Lung (tissue), 12 donors: ENCODE results near the gene DYRK1A. TPM values are rescaled to one million over a fixed set of nuclear protein-coding genes. Genes with fewer than 3 reads are reported as not detected.

Source experiments
- ATAC-seq: fragments of 200-7000 bp; cut with Tn5 transposase; one replicate; pipeline ENCODE4 v1.9.1; 2020; ENCODE audit warnings: moderate number of reproducible peaks; ENCODE audit not compliant: insufficient read depth, low FRiP score
- DNase-seq, 3 donors: peaks; one replicate each; pipeline ENCODE4 v3.0.0-alpha.2; 2013 to 2017
- H3K27ac ChIP-seq, 2 donors: one replicate each; pipeline ENCODE4 v1.5.1; 2013; ENCODE audit warnings: mild to moderate bottlenecking in 2 of 2, moderate library complexity in 2 of 2, control low read depth in 1 of 2, inconsistent platforms in 1 of 2, low read depth in 1 of 2, low read length in 1 of 2
- H3K27me3 ChIP-seq, 3 donors: one replicate each; pipeline ENCODE4 v1.5.1; 2013; ENCODE audit warnings: low read length in 2 of 3; ENCODE audit not compliant: control insufficient read depth in 3 of 3, insufficient read depth in 3 of 3
- H3K36me3 ChIP-seq, 4 donors: one replicate each; pipeline ENCODE4 v1.5.1; 2013; ENCODE audit warnings: low read length in 4 of 4, mild to moderate bottlenecking in 1 of 4, moderate library complexity in 1 of 4; ENCODE audit not compliant: control insufficient read depth in 4 of 4, insufficient read depth in 4 of 4
- H3K4me1 ChIP-seq, 5 donors: one replicate each; pipeline ENCODE4 v1.5.1; 2013; ENCODE audit warnings: low read length in 5 of 5, mild to moderate bottlenecking in 2 of 5, moderate library complexity in 1 of 5; ENCODE audit not compliant: control insufficient read depth in 5 of 5, insufficient read depth in 5 of 5
- H3K4me3 ChIP-seq: one replicate; pipeline ENCODE4 v1.5.1; 2013; ENCODE audit warnings: mild to moderate bottlenecking, control low read depth, moderate library complexity
- H3K9ac ChIP-seq, 2 donors: one replicate each; pipeline ENCODE4 v1.5.1; 2013; ENCODE audit warnings: low read length in 2 of 2, control low read depth in 1 of 2; ENCODE audit not compliant: insufficient read depth in 1 of 2
- H3K9me3 ChIP-seq, 4 donors: one replicate each; pipeline ENCODE4 v1.5.1; 2013; ENCODE audit warnings: low read length in 3 of 4, mild to moderate bottlenecking in 1 of 4, moderate library complexity in 1 of 4; ENCODE audit not compliant: control insufficient read depth in 4 of 4, insufficient read depth in 3 of 4
- WGBS, 2 donors: extraction: QIAGEN DNeasy Blood & Tissue Kit; methylation state at CpG; one replicate each; pipeline ENCODE4 v1.1.7; 2013; 5-methylcytosine and 5-hydroxymethylcytosine counted together
- polyA plus RNA-seq, 2 donors: library from polyadenylated mRNA; stranded (reverse); fragments of 200-250 nt; gene quantifications; one replicate each; pipeline ENCODE4 v1.2.1, GENCODE V29; 2013
- total RNA-seq, 2 donors: library from RNA; depleted of rRNA in 1 of 2; stranded (reverse); fragments of >200 nt in 1 of 2; gene quantifications; one replicate each; pipeline ENCODE4 v1.2.1, GENCODE V29; 2014 to 2021
- TF ChIP-seq, protein P1 (sequence below): IDR thresholded peaks from 2 replicates; pipeline ENCODE4 v1.5.1; 2012; ENCODE audit warnings: mild to moderate bottlenecking; ENCODE audit errors: control extremely low read depth, extremely low read depth
- donor health status: control.
- donor health status: control.
- donor health status: Bipolar disorder and iron deficiency.
- donor health status: healthy.
- donor health status: DM: yes; HTN: yes; CAD: no.

DYRK1A gene
- total and polyA plus RNA-seq, 4 donors, result 22.1 to 149 (median 43.3) TPM

DNA sequence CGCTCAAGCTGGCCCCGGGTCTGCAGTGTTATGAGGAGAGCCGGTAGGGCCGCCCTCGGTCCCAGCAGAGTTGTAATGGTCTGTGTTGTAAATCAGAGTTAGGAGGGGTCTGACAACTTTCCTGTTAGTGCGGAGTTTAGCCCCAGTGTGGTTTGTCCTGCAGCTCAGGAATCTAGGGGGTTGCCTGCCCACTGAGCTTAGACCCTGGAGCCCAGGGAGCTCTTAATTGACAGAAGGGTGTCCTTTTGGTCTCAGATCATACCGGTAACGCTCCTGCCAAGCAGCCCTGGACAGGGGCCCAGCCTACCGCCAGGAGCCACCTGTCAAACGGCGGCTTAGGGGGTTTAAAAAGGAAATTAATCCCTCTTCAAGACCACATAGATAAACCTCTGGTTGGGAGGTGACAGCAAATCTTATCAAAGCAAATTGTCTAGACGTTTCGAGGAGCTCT, 164.4 kb downstream of the DYRK1A start:
- TF ChIP-seq, protein P1, sequence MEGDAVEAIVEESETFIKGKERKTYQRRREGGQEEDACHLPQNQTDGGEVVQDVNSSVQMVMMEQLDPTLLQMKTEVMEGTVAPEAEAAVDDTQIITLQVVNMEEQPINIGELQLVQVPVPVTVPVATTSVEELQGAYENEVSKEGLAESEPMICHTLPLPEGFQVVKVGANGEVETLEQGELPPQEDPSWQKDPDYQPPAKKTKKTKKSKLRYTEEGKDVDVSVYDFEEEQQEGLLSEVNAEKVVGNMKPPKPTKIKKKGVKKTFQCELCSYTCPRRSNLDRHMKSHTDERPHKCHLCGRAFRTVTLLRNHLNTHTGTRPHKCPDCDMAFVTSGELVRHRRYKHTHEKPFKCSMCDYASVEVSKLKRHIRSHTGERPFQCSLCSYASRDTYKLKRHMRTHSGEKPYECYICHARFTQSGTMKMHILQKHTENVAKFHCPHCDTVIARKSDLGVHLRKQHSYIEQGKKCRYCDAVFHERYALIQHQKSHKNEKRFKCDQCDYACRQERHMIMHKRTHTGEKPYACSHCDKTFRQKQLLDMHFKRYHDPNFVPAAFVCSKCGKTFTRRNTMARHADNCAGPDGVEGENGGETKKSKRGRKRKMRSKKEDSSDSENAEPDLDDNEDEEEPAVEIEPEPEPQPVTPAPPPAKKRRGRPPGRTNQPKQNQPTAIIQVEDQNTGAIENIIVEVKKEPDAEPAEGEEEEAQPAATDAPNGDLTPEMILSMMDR, result no peak

DNA sequence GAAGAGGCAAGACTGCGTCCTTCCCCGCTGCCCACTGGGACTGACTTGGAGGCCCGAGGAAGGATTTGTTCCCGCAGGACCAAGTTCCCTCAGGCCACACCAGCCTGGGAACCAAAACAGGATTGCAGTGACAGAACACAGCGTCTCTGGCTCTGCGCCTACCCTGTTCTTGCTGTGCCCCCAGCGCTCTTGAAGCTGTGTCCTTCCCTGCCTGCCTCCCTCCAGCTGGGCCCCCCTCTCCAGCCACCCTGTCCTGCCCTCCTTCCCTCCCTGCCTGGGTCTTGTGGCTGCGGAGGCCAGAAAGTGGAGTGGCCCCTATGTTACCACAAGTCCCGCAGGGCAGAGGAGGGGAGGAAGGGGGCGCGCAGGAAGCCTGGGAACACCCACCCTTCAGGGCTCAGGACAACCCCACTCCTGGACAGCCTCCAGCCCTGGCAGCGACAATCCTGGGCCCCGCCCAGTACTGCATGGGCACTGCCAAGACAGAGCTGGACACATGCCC, 164.9 kb downstream of the DYRK1A start:
- Histone ChIP-seq H3K4me3 (no peak overlapping the region), H3K27me3 (no peaks in the 10 kb centered on the region), H3K27ac (peak overlapping the region in 1 of 2 donors; percentile 83), H3K9me3 (peaks cover 0 to 11% (median 2%) of the 10 kb centered on the region in 4 donors), H3K4me1 (peaks cover 0 to 17% (median 6%) of the 10 kb centered on the region in 5 donors), H3K9ac (no peak overlapping the region), H3K36me3 (no peaks in the 10 kb centered on the region)
- ATAC-seq (no peak), DNase-seq (peak in 1 of 3 donors; percentile 32)
- WGBS, 2 donors, result 22 to 61% methylated on average over 13 of the region's 13 CpGs
- TF ChIP-seq, protein P1, result no peak

More for the DNA sequence above, 164.4 kb downstream of the DYRK1A start:
- WGBS, 2 donors, result 34 to 53% methylated on average over 13 of the region's 13 CpGs
- Histone ChIP-seq H3K9me3 (peaks cover 0 to 8% (median 2%) of the 10 kb centered on the region in 4 donors), H3K9ac (no peak overlapping the region), H3K4me3 (no peak overlapping the region), H3K36me3 (no peaks in the 10 kb centered on the region), H3K27ac (peak overlapping the region in 1 of 2 donors; percentile 83), H3K27me3 (no peaks in the 10 kb centered on the region), H3K4me1 (peaks cover 0 to 17% (median 6%) of the 10 kb centered on the region in 5 donors)
- no peak for DNase-seq
- no peak for ATAC-seq

DNA sequence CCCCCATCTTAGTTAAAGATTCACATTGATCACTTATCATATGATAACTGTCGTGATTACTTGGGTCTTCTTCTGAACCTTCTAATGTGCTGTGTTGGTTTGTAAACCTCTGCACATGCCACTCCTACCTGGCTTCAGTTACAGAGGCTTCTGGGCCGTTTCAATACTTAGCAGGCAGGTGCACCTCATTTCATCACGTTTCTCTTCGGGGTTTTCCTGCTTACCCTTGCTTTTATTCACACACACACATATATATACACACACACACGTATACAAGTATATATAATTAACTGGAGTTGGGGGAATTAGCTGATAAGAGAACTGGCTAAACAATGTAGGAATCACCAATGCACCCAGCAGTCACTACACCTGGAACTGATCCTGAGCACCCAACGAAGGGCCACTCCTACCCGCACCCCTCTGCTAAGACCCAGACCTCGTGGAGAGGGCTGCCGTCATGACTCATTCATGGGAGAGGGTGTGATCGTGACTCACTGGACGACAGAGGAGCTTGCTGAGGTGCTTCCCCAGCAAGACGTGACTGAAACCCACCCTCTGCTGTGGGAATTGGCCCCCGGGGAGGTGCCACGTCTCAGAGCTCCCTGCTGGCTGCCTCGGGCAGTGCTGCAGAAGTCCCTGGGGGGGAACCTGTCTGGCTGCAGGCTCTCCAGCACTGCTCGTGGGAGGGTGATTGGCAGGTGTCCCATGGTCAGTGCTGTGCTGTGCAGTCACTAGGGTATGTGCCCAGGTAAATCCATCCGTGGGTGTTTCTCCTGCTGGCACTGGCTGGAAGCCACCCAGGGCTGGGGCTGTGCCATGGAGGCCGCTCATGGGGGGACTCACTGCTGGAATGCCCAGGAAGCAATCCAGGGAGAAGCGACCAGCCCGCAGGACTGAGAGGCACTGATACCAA, 166.6 kb downstream of the DYRK1A start:
- Histone ChIP-seq H3K4me3 (no peak overlapping the region), H3K27ac (no peak overlapping the region), H3K9ac (no peak overlapping the region), H3K36me3 (no peaks in the 10 kb centered on the region), H3K4me1 (peaks cover 0 to 17% (median 6%) of the 10 kb centered on the region in 5 donors), H3K27me3 (no peaks in the 10 kb centered on the region), H3K9me3 (peaks cover 0 to 13% (median 2%) of the 10 kb centered on the region in 4 donors)
- DNase-seq (no peak), ATAC-seq (peak; percentile 67)
- WGBS, 2 donors, result 56 to 72% methylated on average over 20 of the region's 20 CpGs
- TF ChIP-seq, protein P1, result no peak
